Measurements from ENCODE around the gene NPY1R. TPM values are rescaled to one million over a fixed set of nuclear protein-coding genes. Genes with fewer than 3 reads are reported as not detected.

NPY1R gene
- polyA plus RNA-seq = 0.01 to 0.48 TPM (median 0.13 TPM) in 3 replicates
- not detected for polyA plus RNA-seq (2011; ENCODE audit: low read depth)
- polyA plus RNA-seq (2011; cell fraction: cytosol; rRNA removed) = 0.03 and 0.16 TPM in 2 replicates
- polyA plus RNA-seq (2011; cell fraction: nucleus; rRNA removed) = 0.28 and 0.33 TPM in 2 replicates
- 0.03 and 0.10 TPM in 2 replicates for polyA plus RNA-seq (2012; ENCODE audit: low replicate concordance)
- polyA minus RNA-seq = 0.32 TPM in 1 of 3 replicates, not detected in the others
- polyA minus RNA-seq (2011; cell fraction: cytosol; rRNA and poly(A)+ RNA removed) = not detected
- not detected in 2 replicates for polyA minus RNA-seq (2011; cell fraction: nucleus; rRNA and poly(A)+ RNA removed)

GRCh38 chr4:163332526-163333406, at the start of gene NPY1R:
Gene NPY1R, minus strand, starts transcription at chr4:163332596. Its CDS starts 6,042 bp downstream, at chr4:163326554.
- Histone ChIP-seq H3K36me3 (ENCODE audit: control insufficient read depth in 2 of 2, extremely low read depth in 1 of 2, insufficient read depth in 2 of 2, low read length in 2 of 2) (no peaks in the 10 kb centered on the region), H3K79me2 (ENCODE audit: control insufficient read depth, insufficient read depth, low read length) (no peaks in the 10 kb centered on the region), H3K4me2 (ENCODE audit: control insufficient read depth, extremely low read depth, insufficient read depth, low read depth, low read length) (peak within 1 kb of the TSS; percentile 99), H2AFZ (ENCODE audit: control insufficient read depth, low read length) (peak within 1 kb of the TSS; percentile 96), H3K9me3 (ENCODE audit: control insufficient read depth, low read depth, low read length) (no peaks in the 10 kb centered on the region), H3K27me3 (ENCODE audit: control insufficient read depth, extremely low read depth, insufficient read depth, low read length) (peaks cover 22% of the 10 kb centered on the region), H3K27ac (ENCODE audit: control insufficient read depth, insufficient read depth, low read length) (no peak within 1 kb of the TSS), H3K4me3 (ENCODE audit: control insufficient read depth in 2 of 3, extremely low read depth in 1 of 3, insufficient read depth in 2 of 3, low read depth in 1 of 3, low read length in 3 of 3) (peak within 1 kb of the TSS; percentile 38 to 81 (median 80)), H4K20me1 (ENCODE audit: control insufficient read depth, extremely low read depth, insufficient read depth, low read length) (no peaks in the 10 kb centered on the region), H3K4me1 (ENCODE audit: control insufficient read depth, extremely low read depth, insufficient read depth, low read length) (peaks cover 18% of the 10 kb centered on the region), H3K9me1 (ENCODE audit: control insufficient read depth, extremely low read depth, insufficient read depth, low read length) (no peaks in the 10 kb centered on the region), H3K9ac (ENCODE audit: control insufficient read depth, extremely low read depth, insufficient read depth, low read length) (peak within 1 kb of the TSS; percentile 56)
- dilution Hi-C loops (cut with MboI; ENCODE audit: extremely low pct_ligation_motif_present, low sequenced_read_pairs) = no loop called here
- TF ChIP-seq, protein P1, sequence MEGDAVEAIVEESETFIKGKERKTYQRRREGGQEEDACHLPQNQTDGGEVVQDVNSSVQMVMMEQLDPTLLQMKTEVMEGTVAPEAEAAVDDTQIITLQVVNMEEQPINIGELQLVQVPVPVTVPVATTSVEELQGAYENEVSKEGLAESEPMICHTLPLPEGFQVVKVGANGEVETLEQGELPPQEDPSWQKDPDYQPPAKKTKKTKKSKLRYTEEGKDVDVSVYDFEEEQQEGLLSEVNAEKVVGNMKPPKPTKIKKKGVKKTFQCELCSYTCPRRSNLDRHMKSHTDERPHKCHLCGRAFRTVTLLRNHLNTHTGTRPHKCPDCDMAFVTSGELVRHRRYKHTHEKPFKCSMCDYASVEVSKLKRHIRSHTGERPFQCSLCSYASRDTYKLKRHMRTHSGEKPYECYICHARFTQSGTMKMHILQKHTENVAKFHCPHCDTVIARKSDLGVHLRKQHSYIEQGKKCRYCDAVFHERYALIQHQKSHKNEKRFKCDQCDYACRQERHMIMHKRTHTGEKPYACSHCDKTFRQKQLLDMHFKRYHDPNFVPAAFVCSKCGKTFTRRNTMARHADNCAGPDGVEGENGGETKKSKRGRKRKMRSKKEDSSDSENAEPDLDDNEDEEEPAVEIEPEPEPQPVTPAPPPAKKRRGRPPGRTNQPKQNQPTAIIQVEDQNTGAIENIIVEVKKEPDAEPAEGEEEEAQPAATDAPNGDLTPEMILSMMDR (optimal IDR thresholded peaks at IDR 0.05 in 1 of 3, IDR thresholded peaks at IDR 0.05 in 1 of 3, conservative IDR thresholded peaks at IDR 0.05 in 1 of 3; ENCODE audit: extremely low read depth in 1 of 3, insufficient read depth in 2 of 3, low read length in 3 of 3) = peak; percentile 75 to 77 (median 77)
- TF ChIP-seq EZH2 (IDR thresholded peaks at IDR 0.05; ENCODE audit: low read length) = no peak
- DNase-seq (ENCODE audit: low read depth, low spot score) = no peak
- FAIRE-seq = peak; percentile 79

- FAIRE-seq (no peak), DNase-seq (ENCODE audit: low read depth, low spot score) (no peak)
- Histone ChIP-seq H3K4me3 (ENCODE audit: control insufficient read depth in 2 of 3, extremely low read depth in 1 of 3, insufficient read depth in 2 of 3, low read depth in 1 of 3, low read length in 3 of 3) (no peak overlapping the region), H2AFZ (ENCODE audit: control insufficient read depth, low read length) (no peak overlapping the region), H3K9me1 (ENCODE audit: control insufficient read depth, extremely low read depth, insufficient read depth, low read length) (no peaks in the 10 kb centered on the region), H3K27me3 (ENCODE audit: control insufficient read depth, extremely low read depth, insufficient read depth, low read length) (no peaks in the 10 kb centered on the region), H3K4me1 (ENCODE audit: control insufficient read depth, extremely low read depth, insufficient read depth, low read length) (peaks cover 6% of the 10 kb centered on the region), H3K9me3 (ENCODE audit: control insufficient read depth, low read depth, low read length) (no peaks in the 10 kb centered on the region), H3K4me2 (ENCODE audit: control insufficient read depth, extremely low read depth, insufficient read depth, low read depth, low read length) (no peak overlapping the region), H3K27ac (ENCODE audit: control insufficient read depth, insufficient read depth, low read length) (no peak overlapping the region), H3K9ac (ENCODE audit: control insufficient read depth, extremely low read depth, insufficient read depth, low read length) (no peak overlapping the region), H3K36me3 (ENCODE audit: control insufficient read depth in 2 of 2, extremely low read depth in 1 of 2, insufficient read depth in 2 of 2, low read length in 2 of 2) (no peaks in the 10 kb centered on the region), H3K79me2 (ENCODE audit: control insufficient read depth, insufficient read depth, low read length) (no peaks in the 10 kb centered on the region), H4K20me1 (ENCODE audit: control insufficient read depth, extremely low read depth, insufficient read depth, low read length) (no peaks in the 10 kb centered on the region)
- dilution Hi-C loops (cut with MboI; ENCODE audit: extremely low pct_ligation_motif_present, low sequenced_read_pairs) = no loop called here
- TF ChIP-seq, protein P1 (optimal IDR thresholded peaks at IDR 0.05 in 1 of 3, IDR thresholded peaks at IDR 0.05 in 1 of 3, conservative IDR thresholded peaks at IDR 0.05 in 1 of 3; ENCODE audit: extremely low read depth in 1 of 3, insufficient read depth in 2 of 3, low read length in 3 of 3) = no peak
- no peak for TF ChIP-seq EZH2 (IDR thresholded peaks at IDR 0.05; ENCODE audit: low read length)
Measured at GRCh38 chr4:163380703-163381102, 48.3 kb upstream of the NPY1R start.

Data from keratinocyte (primary cell).